GM19193 (cell line): ENCODE results near the gene FRAS1.

Source experiments
- POLR2A ChIP-seq: IDR thresholded peaks from 4 replicates; pipeline ENCODE4 v1.6.1; 2011; ENCODE audit not compliant: insufficient read depth, insufficient read length; ENCODE audit errors: extremely low read depth

FRAS1 gene

GRCh38 chr4:78545275-78546246 is 488.4 kb downstream of the FRAS1 start:
- no peak for TF ChIP-seq POLR2A

GRCh38 chr4:78551420-78552351 is 494.6 kb downstream of the FRAS1 start, which contains the start of gene ANXA3:
TSS of gene ANXA3 (plus strand) at chr4:78551770. CDS start at chr4:78554474, 2,704 bp downstream.
- no peak for TF ChIP-seq POLR2A

GRCh38 chr4:78552389-78553042 is 495.4 kb downstream of the FRAS1 start:
- no peak for TF ChIP-seq POLR2A

- TF ChIP-seq POLR2A, result no peak
Measured at GRCh38 chr4:78553043-78553396, 495.9 kb downstream of the FRAS1 start.

- TF ChIP-seq POLR2A, result no peak
Measured at GRCh38 chr4:78553529-78554060, 496.5 kb downstream of the FRAS1 start.

- TF ChIP-seq POLR2A, result no peak
Measured at GRCh38 chr4:78556665-78557064, 499.5 kb downstream of the FRAS1 start.

- no peak for TF ChIP-seq POLR2A
Measured at GRCh38 chr4:78557841-78558240, 500.7 kb downstream of the FRAS1 start.

GRCh38 chr4:78558410-78558809 is 501.3 kb downstream of the FRAS1 start:
- TF ChIP-seq POLR2A, result no peak

- no peak for TF ChIP-seq POLR2A
Measured at GRCh38 chr4:78560296-78560963, 503.3 kb downstream of the FRAS1 start.

- TF ChIP-seq POLR2A, result no peak
Measured at GRCh38 chr4:78561677-78562076, 504.6 kb downstream of the FRAS1 start.

GRCh38 chr4:78562687-78563086 is 505.6 kb downstream of the FRAS1 start:
- no peak for TF ChIP-seq POLR2A

- no peak for TF ChIP-seq POLR2A
Measured at GRCh38 chr4:78565971-78566372, 508.8 kb downstream of the FRAS1 start.

- no peak for TF ChIP-seq POLR2A
Measured at GRCh38 chr4:78566834-78567499, 509.8 kb downstream of the FRAS1 start.

- TF ChIP-seq POLR2A, result no peak
Measured at GRCh38 chr4:78567500-78568060, 510.5 kb downstream of the FRAS1 start.
